Putamen (tissue), 1 donor: ENCODE measurements around the gene FBXL3.
"Not testable (repeated sequence)": the region's sequence is repeated elsewhere in the genome, so short reads cannot be mapped to it uniquely, and the experiment has no call there.

Source experiments
- DNase-seq: peaks from one replicate; pipeline ENCODE4 v3.0.0-alpha.2; 2016; ENCODE audit warnings: low spot score

FBXL3 gene

DNA sequence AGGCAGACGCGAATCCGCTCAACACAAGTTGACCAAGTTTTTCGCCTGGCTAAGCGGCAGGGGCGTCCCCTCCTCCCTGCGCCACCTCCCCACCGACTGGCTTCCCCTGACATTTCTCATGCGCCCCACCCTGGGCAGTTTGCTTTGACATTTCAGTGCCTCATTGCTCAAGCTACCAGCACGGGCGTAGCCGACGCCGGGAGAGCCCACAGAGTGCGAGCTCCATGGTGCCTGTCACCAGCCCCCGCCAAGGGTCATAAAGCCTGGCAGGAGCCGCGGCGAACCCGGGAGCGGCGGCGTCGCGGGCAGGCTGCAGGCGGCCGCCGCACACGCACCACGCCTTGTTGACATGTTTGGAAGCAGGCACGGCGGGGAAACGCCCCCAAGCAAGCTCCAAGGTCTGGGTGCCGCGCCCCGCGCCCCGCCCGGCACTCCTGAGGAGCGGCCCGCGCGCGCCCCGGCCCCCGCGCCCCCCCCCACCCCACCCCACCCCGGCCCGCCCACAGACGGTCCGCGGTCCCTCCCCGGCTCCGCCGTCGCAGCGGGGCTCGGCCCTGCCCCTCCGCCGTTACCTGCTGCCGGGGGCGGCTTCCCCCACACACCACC lies 601 bp downstream of the FBXL3 start:
- DNase-seq: peak; percentile 61

DNA sequence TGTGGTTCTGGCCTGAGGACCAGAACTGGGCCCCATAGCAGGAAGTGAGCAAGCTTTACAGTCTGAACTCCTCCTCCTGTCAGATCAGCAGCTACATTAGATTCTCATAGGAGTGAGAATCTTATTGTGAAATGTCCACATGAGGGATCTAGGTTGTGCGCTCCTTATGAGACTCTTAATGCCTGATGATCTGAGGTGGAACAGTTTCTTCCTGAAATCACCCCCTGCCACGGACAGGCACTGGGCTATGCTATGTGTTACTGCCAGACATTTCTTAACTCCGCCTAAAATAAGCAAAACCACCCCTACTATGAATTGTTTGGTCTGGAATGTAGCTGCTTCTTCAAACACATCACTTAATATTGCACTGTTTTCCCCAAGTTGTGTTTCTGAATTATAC lies 4.6 kb downstream of the FBXL3 start:
- no peak for DNase-seq

DNA sequence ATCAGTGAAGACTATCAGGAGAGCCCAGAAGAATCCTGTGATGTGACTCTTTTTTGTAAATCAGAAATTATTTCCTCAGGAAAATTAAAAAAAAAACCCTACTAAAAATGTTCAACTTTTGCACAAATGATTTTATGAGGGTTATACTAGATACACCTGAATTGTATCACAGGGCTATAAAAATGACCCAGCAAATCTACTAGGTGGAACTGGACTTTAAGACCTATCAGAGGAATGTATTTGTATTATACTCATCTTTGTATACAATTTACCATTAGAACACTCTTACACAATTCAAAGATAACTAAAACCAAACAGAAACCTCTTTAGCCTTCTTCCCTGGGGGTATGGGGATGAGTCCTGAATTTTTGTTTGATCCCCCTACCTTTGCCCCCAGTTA lies 7.2 kb downstream of the FBXL3 start:
- DNase-seq: no peak

DNA sequence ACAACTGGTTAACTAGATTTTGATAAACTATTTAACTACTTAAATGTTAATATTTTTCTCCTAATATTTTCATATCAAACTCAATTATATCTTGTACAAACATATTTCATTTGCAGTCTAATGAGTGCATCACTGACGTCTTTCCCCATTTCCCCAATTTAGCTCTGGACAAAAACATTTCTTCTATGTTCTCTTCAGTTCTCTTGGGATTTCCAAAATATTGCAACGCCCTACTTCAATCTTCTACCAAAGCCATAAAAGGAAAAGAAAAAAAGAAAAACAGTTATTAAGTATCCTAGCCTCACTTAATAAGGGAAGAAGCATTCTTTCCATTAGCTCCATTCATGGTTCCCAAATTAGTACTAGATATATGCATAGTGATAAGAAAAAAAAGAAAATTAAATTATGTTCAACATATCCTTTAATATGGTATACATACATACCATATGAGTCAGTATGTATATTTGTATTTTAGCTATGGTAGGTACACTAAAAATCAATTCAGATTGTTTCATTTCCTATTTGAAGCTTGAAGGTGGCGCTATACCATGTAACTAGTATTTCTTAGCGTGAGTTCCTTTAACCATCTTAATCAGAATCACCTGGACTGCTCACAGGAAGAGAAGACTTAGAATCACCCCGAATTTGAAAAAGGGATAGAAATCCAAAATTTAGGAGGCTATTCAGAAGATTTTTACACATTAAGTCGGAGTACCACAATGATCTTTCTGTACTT lies 9.9 kb downstream of the FBXL3 start:
- no peak for DNase-seq

DNA sequence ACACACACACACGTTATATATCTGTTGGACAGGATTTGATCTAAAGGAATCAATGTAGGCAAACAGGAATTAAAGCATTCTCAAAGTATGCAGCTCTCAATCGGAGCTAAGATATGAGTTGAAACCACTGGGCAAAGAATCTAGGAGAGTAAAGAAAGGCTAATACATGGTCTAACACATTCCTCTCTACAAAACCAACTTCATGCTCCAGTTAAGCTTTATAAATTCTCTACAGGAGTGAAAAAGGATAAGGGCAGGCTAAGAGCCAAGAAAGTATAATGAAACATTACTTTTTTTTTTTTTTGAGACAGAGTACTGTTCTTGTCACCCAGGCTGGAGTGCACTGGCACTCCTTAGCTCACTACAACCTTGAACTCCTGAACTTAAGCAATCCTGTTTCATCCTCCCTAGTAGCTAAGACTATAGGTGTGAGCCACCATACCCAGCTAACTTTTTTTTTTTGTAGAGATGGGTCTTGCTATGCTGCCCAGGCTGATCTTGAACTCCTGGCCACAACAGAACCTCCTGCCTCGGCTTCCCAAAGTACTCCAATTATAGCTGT lies 10.6 kb downstream of the FBXL3 start:
- DNase-seq: no peak

DNA sequence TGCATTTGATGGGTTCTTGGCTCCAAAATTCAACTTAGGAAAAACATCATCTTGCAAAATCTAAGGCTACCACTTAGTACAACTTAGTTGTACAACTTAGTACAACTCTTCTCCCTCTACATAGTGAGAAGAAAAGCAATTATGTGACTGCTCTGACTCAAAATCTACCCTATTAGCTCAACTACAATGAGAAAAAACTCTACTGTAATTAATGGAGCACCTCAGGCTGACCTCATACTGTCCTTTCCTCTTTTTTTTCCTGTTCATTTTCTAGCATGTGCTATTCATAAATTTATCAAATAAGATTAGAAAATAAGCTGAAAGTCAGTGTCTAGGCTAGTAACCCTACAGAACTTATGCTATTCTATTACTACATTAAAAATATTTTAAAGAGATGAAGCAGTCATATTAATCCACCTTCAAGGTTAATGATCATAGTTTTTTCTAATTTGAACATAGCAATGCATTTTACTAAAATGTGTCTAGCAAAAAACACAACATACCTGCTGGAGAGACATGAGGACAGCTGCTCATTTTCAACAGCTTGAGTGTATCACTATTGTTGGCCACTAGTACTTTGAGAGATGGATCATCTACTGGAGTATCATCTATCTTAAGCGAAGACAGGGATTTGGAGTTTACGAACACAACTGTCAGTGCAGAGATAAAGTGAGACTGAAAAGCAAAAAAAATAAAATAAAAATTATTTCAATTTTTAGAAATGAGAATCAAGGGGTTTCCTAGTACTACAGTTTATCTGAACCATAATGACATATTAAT lies 11.9 kb downstream of the FBXL3 start:
- no peak for DNase-seq

DNA sequence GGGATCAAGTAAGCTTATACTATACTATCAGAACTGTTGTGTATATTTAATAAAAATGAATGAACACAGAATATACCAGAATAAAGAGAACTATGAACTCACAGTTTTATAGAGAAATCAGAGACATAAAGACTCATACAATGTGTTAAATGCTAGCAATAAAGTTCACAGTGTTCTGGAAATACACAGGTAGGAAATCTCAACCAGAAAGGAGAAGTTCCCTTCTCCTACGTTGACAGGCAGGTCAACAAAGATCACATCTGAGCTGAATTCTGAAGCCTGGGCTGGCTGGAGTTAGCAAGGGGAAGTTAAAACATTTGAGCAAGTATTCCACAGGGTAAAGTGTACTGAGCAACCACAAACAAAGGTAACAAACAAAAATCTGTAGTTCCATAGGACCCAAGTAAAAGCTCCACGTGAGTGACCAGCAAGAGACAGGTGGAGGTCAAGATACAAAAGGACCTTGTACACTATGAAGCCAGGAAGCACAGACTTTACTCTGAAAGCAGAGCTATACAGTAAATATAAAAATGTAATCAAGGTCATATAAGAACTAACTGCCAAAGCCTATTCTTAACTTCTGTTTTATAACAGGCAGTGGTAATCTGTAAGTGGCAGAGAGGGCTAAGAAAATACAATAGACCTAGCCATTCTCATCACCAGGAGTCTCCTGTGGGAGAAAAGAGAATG lies 13.0 kb downstream of the FBXL3 start:
- DNase-seq: no peak

DNA sequence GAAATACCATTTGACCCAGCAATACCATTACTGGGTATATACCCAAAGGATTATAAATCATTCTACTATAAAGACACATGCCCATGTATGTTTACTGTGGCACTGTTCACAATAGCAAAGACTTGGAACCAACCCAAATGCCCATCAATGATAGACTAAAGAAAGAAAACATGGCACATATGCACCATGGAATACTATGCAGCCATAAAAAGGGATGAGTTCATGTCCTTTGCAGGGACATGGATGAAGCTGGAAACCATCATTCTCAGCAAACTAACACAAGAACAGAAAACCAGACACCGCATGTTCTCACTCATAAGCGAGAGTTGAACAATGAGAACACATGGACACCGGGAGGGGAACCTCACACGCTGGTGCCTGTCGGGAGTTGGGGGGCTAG lies 17.2 kb downstream of the FBXL3 start:
- DNase-seq: not testable (repeated sequence)

DNA sequence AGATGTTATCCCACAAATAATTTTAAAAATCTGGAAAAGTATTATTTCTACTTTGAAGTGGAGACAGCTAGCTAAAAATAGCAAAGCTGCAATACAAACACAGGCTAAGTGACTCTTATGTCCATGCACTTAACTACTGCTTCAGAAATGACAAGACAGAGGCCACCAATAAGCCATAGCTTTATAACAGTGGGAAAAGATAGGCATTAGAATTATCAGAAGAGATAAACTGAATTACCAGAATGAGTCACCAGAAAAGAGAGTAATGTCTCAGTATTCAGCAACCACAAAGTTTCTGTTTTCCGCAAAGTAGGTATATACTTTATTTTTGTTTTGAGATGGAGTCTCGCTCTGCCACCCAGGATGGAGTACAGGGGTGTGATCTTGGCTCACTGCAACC lies 17.9 kb downstream of the FBXL3 start:
- no peak for DNase-seq

DNA sequence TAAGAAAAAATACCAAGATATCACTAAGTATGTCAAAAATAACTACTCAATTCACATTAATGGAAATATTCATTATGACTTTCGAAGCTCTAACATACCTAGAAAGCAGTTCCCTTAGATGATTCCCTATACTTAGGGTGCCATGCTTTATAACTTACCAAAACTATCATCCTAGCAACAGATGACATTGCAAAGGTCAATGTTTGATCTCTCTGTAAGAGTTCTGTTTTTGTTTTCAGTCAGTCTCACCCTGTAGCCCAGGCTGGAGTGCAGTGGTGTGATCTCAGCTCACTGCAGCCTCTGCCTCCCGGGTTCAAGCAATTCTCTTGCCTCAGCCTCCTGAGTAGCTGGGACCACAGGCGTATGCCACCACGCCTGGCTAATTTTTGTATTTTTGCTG lies 18.6 kb downstream of the FBXL3 start:
- not testable (repeated sequence) for DNase-seq

DNA sequence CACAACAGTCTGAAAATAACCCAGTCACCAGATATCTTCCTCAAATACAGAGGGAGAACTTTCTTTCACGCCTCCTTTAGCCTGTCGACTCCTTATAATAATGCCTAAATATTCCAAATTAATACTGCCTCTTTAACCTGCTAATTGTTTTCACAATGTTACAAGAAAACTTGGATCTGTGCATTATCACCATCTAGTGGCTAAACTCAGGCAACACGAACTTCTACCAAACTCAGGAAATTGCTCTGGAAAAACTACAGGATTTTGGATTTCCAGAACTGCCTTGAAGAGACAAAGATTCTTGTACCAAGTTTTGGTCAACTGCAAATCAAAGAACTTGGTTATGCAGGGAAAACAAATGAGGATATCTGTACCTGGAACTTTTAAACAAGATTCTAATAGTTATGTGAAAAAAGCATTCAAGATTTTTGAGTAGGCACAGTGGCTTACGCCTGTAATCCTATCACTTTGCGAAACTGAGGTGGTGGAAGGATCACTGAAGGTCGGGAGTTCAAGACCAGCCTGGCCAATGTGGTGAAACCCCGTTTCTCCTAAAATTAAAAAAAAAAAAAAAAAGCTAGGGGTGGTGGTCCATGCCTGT lies 24.3 kb downstream of the FBXL3 start:
- DNase-seq: no peak

DNA sequence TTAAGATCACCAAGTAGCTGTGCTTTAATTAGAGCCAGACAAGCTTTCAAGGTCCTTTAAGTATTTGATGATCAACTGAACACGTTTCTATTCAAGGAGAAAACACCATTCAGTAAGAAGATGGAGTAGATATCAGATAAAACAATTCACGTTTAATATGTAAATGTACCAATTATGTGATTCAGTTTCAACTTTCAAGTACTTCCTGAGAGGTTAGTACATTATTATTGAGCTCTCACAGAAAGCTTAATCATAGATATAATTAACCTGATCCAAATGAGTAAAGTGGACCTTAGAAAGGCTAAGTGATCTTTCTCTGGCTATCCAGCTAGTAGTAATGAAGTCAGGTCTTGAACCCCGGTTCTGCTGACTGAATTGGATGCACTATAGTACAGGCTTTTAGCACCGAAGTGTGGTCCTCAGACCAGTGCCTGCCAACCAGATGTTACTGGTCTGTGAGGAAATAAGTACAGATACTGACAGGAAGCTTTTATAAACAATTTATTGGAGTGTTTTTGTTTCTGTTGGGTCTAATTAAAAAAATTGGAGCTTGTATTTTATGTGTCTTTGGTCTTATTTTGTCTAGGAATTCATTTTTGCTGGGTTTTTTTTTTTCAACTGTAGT lies 24.9 kb downstream of the FBXL3 start:
- DNase-seq: no peak

DNA sequence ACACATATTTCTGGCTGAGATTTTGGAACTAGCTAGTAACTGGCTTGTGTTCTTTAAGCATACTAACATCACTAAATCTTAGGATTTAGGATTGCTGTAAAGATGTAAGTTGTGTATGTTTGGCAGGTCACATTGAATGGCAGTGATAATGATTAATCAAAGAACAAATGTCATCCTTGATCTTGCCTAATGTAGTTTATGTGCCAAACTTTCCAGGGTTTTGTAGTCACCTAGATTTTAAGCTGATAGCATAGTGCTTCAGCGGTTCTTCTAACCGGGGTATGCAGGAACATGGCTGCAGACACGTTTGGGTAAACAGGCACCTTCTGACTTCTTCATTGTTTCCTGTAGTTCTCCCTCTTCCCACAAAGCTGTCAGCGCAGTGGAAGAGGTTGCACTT lies 25.4 kb downstream of the FBXL3 start:
- DNase-seq: no peak

DNA sequence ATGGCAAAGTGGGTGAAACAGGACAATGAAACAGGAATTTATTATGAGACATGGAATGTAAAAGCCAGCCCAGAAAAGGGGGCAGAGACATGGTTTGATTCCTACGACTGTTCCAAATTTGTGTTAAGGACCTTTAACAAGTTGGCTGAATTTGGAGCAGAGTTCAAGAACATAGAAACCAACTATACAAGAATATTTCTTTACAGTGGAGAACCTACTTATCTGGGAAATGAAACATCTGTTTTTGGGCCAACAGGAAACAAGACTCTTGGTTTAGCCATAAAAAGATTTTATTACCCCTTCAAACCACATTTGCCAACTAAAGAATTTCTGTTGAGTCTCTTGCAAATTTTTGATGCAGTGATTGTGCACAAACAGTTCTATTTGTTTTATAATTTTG lies 26.5 kb downstream of the FBXL3 start:
- no peak for DNase-seq

DNA sequence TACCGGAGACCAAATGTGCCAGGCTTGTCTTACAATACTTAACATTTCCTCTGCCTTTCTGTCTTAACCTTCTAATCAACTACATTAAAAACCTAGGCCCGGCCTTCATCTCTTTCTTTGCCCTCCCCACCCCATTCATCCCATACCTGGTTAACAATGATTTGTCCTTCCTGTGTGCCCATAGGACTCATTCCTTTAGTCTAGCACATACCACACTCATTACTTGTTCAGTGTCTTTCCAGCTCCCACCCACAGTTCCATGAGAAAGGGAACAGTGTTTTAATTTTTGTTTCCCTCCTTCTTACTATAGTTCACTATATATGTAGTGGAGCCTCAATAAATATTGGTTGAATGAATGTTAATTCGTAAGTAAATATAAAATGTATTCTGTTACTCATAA lies 32.7 kb downstream of the FBXL3 start:
- no peak for DNase-seq

DNA sequence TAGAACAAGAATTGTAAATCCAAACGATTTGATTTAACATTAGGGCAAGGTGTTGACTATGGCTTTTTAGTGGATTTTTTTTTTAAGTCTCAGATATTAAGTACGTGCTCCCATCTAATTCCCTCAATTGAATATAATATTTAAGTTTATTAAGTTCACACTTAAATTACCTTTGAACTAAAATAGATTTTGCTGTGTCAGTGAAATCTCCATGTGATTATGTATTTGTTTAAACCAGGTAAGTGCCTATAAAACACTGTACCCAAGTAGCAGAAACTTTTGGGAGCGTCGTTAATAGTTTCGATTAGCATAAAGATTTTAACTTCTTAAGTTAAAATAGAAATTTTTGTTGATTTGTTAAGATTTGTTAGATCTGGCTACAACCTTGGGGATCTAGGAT lies 33.5 kb downstream of the FBXL3 start:
- no peak for DNase-seq

DNA sequence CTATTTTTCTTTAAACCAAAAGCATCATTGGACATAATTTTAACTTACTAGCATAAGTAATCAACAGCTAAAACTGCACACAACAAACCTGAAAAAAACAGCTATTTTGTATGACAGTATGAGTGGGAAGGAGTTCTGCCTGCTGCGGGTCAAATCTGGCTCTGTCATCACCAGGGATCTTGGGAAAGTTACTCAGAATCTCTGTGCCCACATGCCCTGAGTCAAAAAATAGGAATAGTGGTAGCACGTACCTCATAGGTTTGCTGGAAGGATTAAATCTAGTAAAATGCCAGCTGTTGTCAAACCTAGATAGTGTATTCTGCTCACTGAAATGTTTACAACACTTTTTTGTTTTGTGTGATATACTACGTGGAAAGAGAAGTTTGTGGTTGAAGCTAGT lies 33.9 kb downstream of the FBXL3 start:
- no peak for DNase-seq

DNA sequence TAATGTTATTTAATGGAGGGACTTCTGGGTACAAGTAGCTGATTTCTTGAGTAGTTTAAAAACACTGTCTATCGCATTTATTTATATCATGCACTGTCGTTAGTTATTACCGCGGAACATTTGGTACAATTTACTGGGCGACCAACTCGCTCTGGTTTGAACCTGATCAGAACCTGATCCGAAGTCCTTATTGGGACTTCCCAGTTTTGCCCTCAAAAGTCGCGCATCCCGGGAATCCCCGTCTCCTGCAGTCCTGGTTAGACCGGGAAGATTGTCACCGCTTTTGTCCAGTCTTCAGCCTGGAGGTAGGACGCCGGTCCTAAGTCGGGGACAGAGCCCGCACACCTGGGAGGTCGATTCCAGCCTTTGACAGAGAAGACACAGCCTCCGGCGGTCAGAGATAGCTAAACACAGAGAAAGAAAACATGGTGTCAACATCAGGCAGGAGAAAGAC lies 34.4 kb downstream of the FBXL3 start:
- DNase-seq: peak; percentile 21

DNA sequence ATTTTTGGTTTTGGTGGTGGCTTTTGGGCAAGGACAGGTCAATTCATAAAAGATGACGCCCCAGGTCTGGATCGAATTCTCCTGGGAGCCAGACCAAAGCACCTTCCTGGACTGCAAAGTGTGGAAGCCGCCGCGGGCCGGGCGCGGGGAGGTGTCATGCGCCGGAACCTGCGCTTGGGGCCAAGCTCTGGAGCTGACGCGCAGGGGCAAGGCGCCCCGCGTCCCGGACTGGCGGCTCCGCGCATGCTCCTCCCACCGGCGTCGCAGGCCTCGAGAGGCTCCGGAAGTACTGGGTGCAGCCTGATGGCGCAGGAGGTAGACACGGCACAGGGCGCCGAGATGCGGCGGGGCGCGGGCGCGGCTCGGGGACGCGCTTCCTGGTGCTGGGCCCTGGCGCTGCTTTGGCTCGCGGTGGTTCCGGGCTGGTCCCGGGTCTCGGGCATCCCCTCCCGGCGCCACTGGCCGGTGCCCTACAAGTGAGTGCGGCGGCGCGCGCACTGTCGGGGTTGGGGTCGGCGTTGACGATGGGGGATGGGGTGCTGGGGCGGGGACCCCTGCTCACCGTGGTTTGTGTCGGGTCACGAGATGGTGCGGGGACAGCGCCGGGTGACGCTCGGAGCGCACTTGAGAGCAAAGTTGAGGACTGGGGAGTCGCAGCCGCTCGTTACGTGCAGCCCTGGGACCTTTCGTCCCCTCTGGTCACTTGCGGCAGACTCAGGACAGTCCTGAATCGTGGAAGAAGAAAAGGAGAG lies 35.0 kb downstream of the FBXL3 start, which contains the start of gene CLN5:
CLN5 (plus strand) TSS at position 286 of the 752 bp plus-strand sequence; CDS start at position 304, 18 bp downstream.
- peak; percentile 92 for DNase-seq

DNA sequence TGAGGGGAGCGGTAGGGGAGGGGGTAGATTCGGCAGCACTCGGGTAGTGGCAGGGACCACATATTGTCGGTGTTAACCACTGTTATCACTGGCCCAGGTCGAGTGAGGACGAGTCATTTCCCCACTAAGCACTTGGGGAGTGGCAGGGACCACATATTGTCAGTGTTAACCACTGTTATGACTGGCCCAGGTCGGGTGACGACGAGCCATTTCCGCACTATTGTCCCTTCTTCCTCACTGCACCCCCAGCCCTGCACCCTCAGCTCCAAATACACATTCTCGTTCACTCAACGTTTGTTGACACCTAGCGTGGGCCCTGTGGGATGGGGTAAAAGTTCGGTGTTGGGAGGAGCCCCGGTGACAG lies 35.5 kb downstream of the FBXL3 start:
- DNase-seq: no peak

DNA sequence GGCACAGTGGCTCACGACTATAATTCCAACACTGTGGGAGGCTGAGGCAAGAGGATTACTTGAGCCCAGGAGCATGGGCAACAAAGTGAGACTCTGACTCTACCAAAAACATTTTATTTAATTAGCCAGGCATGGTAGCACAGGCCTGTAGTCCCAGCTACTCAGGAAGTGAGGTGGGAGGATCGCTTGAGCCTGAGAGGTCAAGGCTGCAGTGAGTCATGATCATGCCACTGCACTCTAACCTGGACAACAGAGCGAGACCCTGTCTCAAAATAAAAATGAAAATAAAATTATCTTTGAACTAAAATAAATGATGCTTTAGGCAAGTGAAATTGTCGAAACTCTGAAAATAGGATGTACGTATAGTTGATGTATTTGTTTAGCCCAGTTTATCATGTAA lies 43.3 kb downstream of the FBXL3 start:
- DNase-seq: no peak
